Measurements from ENCODE around the gene DOCK8. TPM values are rescaled to one million over a fixed set of nuclear protein-coding genes. Genes with fewer than 3 reads are reported as not detected.
A peak's percentile ranks its signal among the peaks of the same experiment; 100 is the strongest.

The DOCK8 gene
- polyA plus RNA-seq, 1 donor, result 8.2 TPM

- no peak for DNase-seq
Measured at GRCh38 chr9:426976-427375, 212.3 kb downstream of the DOCK8 start.

- DNase-seq, result no peak
Measured at GRCh38 chr9:431701-432100, 217.0 kb downstream of the DOCK8 start.

DNA sequence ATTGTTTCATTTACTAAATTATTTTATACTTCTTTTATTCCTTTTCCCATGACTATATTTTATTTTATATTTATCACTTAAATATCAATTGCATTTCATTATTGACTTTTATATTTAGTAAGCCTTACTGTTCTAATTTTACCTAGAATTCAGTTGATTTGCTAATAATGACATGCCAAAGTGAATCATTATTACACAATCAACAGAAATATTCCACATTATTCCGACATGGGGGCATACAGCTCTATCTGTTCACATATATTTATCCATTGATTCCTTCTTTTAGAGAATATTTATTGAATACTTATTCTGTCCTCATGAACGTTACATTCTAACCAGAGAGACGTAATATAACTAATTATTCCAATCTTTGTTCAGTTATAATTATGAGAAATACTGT is 221.8 kb downstream of the DOCK8 start:
- no peak for DNase-seq

- peak; percentile 15 for DNase-seq
Measured at GRCh38 chr9:437066-437465, 222.4 kb downstream of the DOCK8 start.

GRCh38 chr9:437574-438001 is 222.9 kb downstream of the DOCK8 start:
- DNase-seq, result peak; percentile 36

GRCh38 chr9:438066-438465 is 223.4 kb downstream of the DOCK8 start:
- no peak for DNase-seq

GRCh38 chr9:438961-439768 is 224.5 kb downstream of the DOCK8 start:
- no peak for DNase-seq

GRCh38 chr9:441126-441525 is 226.5 kb downstream of the DOCK8 start:
- no peak for DNase-seq

DNA sequence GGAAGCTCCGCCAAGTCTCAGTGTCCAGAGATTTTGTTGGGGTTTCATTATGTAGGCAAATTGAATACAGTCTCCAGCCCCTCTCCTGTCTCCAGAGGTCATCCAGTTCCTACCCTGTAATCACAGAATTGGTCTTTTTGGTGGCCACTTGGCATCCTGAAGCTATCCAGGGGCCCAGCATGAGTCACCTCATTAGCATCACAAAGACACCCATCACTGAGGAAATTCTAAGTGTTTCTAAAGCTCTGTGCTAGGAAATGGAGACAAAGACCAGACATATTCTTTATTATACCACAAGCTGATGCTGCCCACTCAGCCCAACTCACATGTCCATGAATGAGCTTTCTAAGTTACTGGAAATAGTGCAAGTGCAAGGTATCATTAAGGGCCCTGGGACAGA is 229.9 kb downstream of the DOCK8 start:
- no peak for DNase-seq

GRCh38 chr9:445033-445432 is 230.4 kb downstream of the DOCK8 start:
- no peak for DNase-seq

GRCh38 chr9:446074-446699 is 231.5 kb downstream of the DOCK8 start:
- DNase-seq, result no peak

DNA sequence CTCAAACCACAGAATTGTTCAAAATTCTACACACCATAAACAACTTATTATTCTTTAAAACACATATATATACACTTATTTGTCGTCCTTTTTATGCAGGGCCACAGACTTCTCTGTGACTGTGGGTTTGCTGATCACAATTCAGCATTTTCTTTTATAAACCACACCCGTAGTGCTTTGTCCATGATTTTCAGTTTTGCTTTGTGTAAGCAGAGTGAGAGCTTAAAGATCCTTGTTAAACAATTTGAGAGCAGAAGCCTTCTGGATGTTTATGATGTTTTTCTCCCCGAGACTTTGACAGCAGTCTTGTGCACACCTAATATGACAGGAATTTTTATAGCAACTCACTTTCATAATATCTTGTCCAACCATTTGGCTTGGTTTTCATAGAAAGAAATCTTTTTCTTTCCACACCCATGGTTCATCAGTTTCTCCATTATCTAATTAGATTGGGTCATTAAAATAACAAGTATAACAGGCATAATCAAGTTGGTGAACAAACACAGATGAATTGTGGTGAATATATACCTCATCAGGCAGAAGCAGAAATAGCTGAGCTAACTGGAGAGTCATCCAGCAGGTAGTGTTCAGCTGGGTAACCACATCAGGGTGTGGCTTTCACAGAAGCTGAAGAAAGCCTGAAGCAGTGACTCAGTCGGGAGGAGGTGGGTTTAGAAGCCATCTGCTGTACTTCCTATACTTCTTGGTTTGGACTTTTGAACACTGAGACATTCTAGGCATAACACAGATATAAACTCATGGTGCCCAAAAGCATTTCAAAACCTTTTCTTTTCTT is 232.8 kb downstream of the DOCK8 start:
- DNase-seq, result no peak

- no peak for DNase-seq
Measured at GRCh38 chr9:450057-450456, 235.4 kb downstream of the DOCK8 start.

GRCh38 chr9:450561-450960 is 235.9 kb downstream of the DOCK8 start:
- no peak for DNase-seq

DNA sequence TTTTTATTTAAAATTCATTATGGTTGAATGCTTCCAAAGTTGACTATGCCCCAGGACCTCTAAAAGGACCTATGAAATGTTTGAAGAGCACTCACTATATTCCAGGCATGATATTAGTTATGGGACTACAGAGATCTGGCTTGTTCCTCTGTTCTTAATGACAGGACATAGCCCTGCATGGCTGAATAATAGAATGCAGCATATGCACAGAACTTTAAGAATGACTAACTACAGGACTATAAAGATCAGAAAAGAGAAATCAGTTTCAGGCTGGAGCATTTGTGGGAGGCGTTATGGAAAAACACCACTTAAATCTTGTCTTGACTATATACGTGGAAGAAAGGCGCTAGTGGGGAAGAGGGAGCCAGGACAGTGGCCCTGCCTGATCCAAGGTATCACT is 239.2 kb downstream of the DOCK8 start:
- DNase-seq, result no peak

GRCh38 chr9:456365-456764 is 241.7 kb downstream of the DOCK8 start:
- DNase-seq, result no peak

GRCh38 chr9:458590-458989 is 243.9 kb downstream of the DOCK8 start:
- DNase-seq, result no peak

GRCh38 chr9:459491-460444 is 245.1 kb downstream of the DOCK8 start:
- no peak for DNase-seq

DNA sequence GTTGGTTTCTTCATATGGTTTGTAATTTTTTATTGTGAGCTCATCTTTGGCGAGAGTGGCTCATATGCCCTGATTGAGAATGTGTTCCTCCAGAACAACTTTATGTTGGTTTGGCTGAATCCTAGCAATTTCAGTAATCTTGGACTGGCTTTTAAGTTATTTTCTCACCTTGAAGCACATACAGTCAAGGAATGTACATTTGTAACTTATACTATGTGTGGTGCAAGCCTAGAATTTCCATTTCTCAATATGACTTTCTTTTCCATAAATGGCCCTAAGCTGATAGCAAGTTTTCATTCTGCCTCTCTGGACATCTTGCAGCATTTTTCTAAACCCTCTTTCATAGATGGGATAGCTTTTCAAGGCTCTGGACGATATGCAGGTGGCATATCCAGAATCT is 247.5 kb downstream of the DOCK8 start:
- no peak for DNase-seq

- no peak for DNase-seq
Measured at GRCh38 chr9:462606-463005, 247.9 kb downstream of the DOCK8 start.

GRCh38 chr9:463455-464171 is 248.9 kb downstream of the DOCK8 start:
- DNase-seq, result no peak

GRCh38 chr9:466747-467146 is 252.1 kb downstream of the DOCK8 start:
- DNase-seq, result no peak
